ENCODE results near the gene TTYH2.

GRCh38 chr17:74241431-74241830 lies 28.1 kb downstream of the TTYH2 start:
- TF ChIP-seq CTCF (IDR thresholded peaks at IDR 0.05; ENCODE audit: insufficient read depth, low read length, poor library complexity, severe bottlenecking) (no peak), EZH2phosphoT487 (conservative IDR thresholded peaks at IDR 0.05; ENCODE audit: low read length) (no peak)
